K562 (cell line): Measurements from ENCODE around the gene CIAO2B. TPM values are rescaled to one million over a fixed set of nuclear protein-coding genes. Genes with fewer than 3 reads are reported as not detected.

Experiments
- ASH1L ChIP-seq: fragments of 450-650 bp; IDR thresholded peaks from 2 replicates; pipeline ENCODE4 v1.6.1; 2018; ENCODE audit warnings: borderline replicate concordance, mild to moderate bottlenecking, low read depth; ENCODE audit not compliant: partially characterized antibody
- CTBP1 ChIP-seq: fragments of 450-650 bp; IDR thresholded peaks from 2 replicates; pipeline ENCODE4 v1.6.1; 2016; ENCODE audit warnings: borderline replicate concordance
- ELF4 ChIP-seq: fragments of 450-650 bp; formaldehyde crosslinking; IDR thresholded peaks from 2 replicates; pipeline ENCODE4 v1.4.0; 2022; ENCODE audit warnings: missing genetic modification characterization
- FIP1L1 ChIP-seq: fragments of 200-400 bp; formaldehyde crosslinking; IDR thresholded peaks from 2 replicates; pipeline ENCODE4 v1.6.1; 2018; ENCODE audit warnings: mild to moderate bottlenecking, low read depth, low read length; ENCODE audit not compliant: poor library complexity, severe bottlenecking
- FOXJ2 ChIP-seq: fragments of 200-800 bp; sonication (Bioruptor generic); IDR thresholded peaks from 2 replicates; pipeline ENCODE4 v1.6.1; 2016; ENCODE audit warnings: missing genetic modification characterization, missing compliant biosample characterization
- GTF2E2 ChIP-seq: fragments of 200-800 bp; sonication (Bioruptor generic); IDR thresholded peaks from 2 replicates; pipeline ENCODE4 v1.6.1; 2016; ENCODE audit warnings: missing genetic modification characterization, missing compliant biosample characterization
- GTF2F1 ChIP-seq: IDR thresholded peaks from 2 replicates; pipeline ENCODE4 v1.6.1; 2011; ENCODE audit warnings: low read depth, low read length, improper control_type of control experiment
- HEY1 ChIP-seq: fragments of 250-450 bp; sonication (Bioruptor Pico); IDR thresholded peaks from 2 replicates; pipeline ENCODE4 v1.5.0; 2020; ENCODE audit warnings: mild to moderate bottlenecking, moderate library complexity, borderline replicate concordance
- HMG20B ChIP-seq: fragments of 250-450 bp; sonication (Bioruptor Pico); IDR thresholded peaks from 2 replicates; pipeline ENCODE4 v1.5.0; 2021; ENCODE audit warnings: mild to moderate bottlenecking
- HNRNPUL1 ChIP-seq: fragments of 200-400 bp; formaldehyde crosslinking; IDR thresholded peaks from 2 replicates; pipeline ENCODE4 v1.6.1; 2017; ENCODE audit warnings: low read length
- KHSRP ChIP-seq: fragments of 450-650 bp; IDR thresholded peaks from 2 replicates; pipeline ENCODE4 v1.6.1; 2017
- MAZ ChIP-seq, 2 experiments: fragments of 450-650 bp in 1 of 2; sonication (generic) in 1 of 2; formaldehyde crosslinking; IDR thresholded peaks in 1 of 2; conservative IDR thresholded peaks in 1 of 2; 2 replicates each; pipeline versions ENCODE4 v1.4.0 to v1.5.0; 2020; ENCODE audit warnings: mild to moderate bottlenecking in 1 of 2, missing genetic modification reagents in 1 of 2
- TSC22D4 ChIP-seq: fragments of 450-650 bp; IDR thresholded peaks from 2 replicates; pipeline ENCODE4 v1.6.1; 2016; ENCODE audit warnings: missing genetic modification characterization, missing biosample characterization, control low read depth
- polyA plus RNA-seq, 8 experiments: library from polyadenylated mRNA; depleted of rRNA in 4 of 8; stranded (reverse) in 5 of 8; unstranded in 3 of 8; fragments of >200 nt; fragmentation: Nextera tagmentation in 2 of 8; fragmentation: Illumina TruSeq in 1 of 8; extraction: Ambion mirVana in 2 of 8; extraction: Trizol in 1 of 8; gene quantifications; 2 replicates each; pipeline versions ENCODE4 v1.2.1 to v1.2.3, GENCODE V29; 2011 to 2014; ENCODE audit warnings: inconsistent platforms in 1 of 8, missing spikeins in 1 of 8
- total RNA-seq, 7 experiments: library from RNA; depleted of rRNA in 6 of 7; stranded (reverse); fragments of >200 nt in 6 of 7; fragmentation: Illumina TruSeq in 2 of 7; extraction: Trizol in 2 of 7; gene quantifications; 2 replicates each; pipeline versions ENCODE4 v1.2.1 to v1.2.3, GENCODE V29; 2011 to 2021; ENCODE audit warnings: low replicate concordance in 1 of 7
- TF ChIP-seq, protein P1 (sequence below): sonication (generic); formaldehyde crosslinking; IDR thresholded peaks from 2 replicates; pipeline ENCODE4 v1.9.0; 2022; ENCODE audit warnings: mild to moderate bottlenecking, missing genetic modification reagents
- TF ChIP-seq, protein P2 (sequence below): fragments of 450-650 bp; conservative IDR thresholded peaks from 2 replicates; pipeline ENCODE4 v1.6.1; 2016; ENCODE audit warnings: missing genetic modification characterization, low read depth, mild to moderate bottlenecking, control low read depth, missing compliant biosample characterization
- TF ChIP-seq, protein P3 (sequence below): fragments of 200-800 bp; sonication (Bioruptor generic); IDR thresholded peaks from 2 replicates; pipeline ENCODE4 v1.6.1; 2017; ENCODE audit warnings: missing genetic modification characterization, missing compliant biosample characterization
- TF ChIP-seq, protein P4 (sequence below): sonication (generic); formaldehyde crosslinking; IDR thresholded peaks from 2 replicates; pipeline ENCODE4 v1.8.0; 2023; ENCODE audit warnings: mild to moderate bottlenecking, missing genetic modification reagents
- TF ChIP-seq, protein P5 (sequence below): fragments of 450-650 bp; IDR thresholded peaks from 2 replicates; pipeline ENCODE4 v1.6.1; 2016; ENCODE audit warnings: antibody characterized with exemption
- TF ChIP-seq, protein P6 (sequence below): sonication (generic); IDR thresholded peaks from 2 replicates; pipeline ENCODE4 v1.6.1; 2016

CIAO2B gene
- total and polyA plus RNA-seq, 9 of the 15 experiments (the other 6 are each of a cell fraction or from before 2014, with no cell fraction given): 86.8 to 182 (median 113) TPM

DNA sequence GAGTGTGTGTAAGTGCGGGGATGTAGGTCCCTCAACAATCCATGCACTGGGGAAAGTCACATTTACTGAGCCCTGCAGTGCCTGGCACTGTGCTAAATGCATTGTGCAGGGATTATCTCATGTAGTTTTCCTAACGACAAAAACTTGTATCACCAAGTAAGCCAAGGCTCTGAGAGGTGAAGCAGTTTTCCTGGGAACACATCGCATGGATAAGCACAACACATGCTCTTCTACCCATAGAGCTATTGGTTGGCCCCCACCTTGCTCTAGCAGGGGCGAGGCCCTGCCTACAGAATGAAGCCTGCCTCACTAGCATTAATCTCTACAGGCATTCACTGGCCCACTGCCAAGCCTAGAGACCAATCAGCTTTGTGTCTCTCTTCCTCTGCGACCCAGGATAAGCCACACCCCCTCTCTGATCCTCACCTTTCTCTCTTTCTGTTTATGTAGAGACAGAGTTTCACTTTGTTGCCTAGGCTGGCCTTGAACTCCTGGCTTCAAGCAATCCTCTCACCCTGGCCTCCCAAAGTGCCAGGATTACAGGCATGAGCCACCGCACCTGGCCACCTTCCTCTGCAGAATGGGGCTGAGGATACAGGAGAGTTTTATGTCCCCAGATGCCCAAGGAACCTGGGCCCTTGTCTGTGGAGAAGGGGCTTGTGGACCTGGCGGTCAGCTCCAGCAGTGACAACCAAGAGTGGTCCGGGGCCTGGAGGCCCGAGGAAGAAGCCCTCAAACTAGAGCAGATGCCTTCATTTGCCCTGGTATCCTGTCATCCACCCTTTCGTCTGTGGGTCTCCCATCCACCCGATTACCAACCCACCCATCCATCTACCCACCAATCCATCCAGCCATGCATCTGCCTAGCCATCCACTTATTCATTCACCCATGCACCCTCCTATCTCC, 28.3 kb downstream of the CIAO2B start (continued):
- TF ChIP-seq, protein P1, sequence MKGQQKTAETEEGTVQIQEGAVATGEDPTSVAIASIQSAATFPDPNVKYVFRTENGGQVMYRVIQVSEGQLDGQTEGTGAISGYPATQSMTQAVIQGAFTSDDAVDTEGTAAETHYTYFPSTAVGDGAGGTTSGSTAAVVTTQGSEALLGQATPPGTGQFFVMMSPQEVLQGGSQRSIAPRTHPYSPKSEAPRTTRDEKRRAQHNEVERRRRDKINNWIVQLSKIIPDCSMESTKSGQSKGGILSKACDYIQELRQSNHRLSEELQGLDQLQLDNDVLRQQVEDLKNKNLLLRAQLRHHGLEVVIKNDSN: no peak
- TF ChIP-seq, protein P2, sequence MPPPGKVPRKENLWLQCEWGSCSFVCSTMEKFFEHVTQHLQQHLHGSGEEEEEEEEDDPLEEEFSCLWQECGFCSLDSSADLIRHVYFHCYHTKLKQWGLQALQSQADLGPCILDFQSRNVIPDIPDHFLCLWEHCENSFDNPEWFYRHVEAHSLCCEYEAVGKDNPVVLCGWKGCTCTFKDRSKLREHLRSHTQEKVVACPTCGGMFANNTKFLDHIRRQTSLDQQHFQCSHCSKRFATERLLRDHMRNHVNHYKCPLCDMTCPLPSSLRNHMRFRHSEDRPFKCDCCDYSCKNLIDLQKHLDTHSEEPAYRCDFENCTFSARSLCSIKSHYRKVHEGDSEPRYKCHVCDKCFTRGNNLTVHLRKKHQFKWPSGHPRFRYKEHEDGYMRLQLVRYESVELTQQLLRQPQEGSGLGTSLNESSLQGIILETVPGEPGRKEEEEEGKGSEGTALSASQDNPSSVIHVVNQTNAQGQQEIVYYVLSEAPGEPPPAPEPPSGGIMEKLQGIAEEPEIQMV: no peak
- TF ChIP-seq CTBP1: 0 out of 2 replicates have a peak, but pooled peaks have one; percentile 28
- TF ChIP-seq GTF2F1: no peak
- peak; percentile 83 for TF ChIP-seq FOXJ2 (tag)
- TF ChIP-seq, protein P3, sequence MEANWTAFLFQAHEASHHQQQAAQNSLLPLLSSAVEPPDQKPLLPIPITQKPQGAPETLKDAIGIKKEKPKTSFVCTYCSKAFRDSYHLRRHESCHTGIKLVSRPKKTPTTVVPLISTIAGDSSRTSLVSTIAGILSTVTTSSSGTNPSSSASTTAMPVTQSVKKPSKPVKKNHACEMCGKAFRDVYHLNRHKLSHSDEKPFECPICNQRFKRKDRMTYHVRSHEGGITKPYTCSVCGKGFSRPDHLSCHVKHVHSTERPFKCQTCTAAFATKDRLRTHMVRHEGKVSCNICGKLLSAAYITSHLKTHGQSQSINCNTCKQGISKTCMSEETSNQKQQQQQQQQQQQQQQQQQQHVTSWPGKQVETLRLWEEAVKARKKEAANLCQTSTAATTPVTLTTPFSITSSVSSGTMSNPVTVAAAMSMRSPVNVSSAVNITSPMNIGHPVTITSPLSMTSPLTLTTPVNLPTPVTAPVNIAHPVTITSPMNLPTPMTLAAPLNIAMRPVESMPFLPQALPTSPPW (CRISPR knock-in tag): peak; percentile 31; the same call in 1 of the 2 replicates
- TF ChIP-seq HEY1 (CRISPR knock-in tag): no peak
- TF ChIP-seq GTF2E2 (tag): no peak
- TF ChIP-seq ELF4: no peak
- TF ChIP-seq KHSRP: no peak
- TF ChIP-seq, protein P4, sequence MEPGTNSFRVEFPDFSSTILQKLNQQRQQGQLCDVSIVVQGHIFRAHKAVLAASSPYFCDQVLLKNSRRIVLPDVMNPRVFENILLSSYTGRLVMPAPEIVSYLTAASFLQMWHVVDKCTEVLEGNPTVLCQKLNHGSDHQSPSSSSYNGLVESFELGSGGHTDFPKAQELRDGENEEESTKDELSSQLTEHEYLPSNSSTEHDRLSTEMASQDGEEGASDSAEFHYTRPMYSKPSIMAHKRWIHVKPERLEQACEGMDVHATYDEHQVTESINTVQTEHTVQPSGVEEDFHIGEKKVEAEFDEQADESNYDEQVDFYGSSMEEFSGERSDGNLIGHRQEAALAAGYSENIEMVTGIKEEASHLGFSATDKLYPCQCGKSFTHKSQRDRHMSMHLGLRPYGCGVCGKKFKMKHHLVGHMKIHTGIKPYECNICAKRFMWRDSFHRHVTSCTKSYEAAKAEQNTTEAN (CRISPR knock-in tag): no peak
- TF ChIP-seq FIP1L1: no peak
- TF ChIP-seq ASH1L: no peak
- TF ChIP-seq TSC22D4 (tag): no peak
- no peak for TF ChIP-seq HMG20B (CRISPR knock-in tag)
- TF ChIP-seq HNRNPUL1: no peak
- TF ChIP-seq, protein P5, sequence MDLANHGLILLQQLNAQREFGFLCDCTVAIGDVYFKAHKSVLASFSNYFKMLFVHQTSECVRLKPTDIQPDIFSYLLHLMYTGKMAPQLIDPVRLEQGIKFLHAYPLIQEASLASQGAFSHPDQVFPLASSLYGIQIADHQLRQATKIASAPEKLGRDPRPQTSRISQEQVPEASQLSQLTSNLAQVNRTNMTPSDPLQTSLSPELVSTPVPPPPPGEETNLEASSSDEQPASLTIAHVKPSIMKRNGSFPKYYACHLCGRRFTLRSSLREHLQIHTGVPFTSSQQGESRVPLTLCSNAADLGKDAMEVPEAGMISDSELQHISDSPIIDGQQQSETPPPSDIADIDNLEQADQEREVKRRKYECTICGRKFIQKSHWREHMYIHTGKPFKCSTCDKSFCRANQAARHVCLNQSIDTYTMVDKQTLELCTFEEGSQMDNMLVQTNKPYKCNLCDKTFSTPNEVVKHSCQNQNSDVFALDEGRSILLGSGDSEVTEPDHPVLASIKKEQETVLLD: 0 out of 2 replicates have a peak, but pooled peaks have one; percentile 39
- TF ChIP-seq, protein P6, sequence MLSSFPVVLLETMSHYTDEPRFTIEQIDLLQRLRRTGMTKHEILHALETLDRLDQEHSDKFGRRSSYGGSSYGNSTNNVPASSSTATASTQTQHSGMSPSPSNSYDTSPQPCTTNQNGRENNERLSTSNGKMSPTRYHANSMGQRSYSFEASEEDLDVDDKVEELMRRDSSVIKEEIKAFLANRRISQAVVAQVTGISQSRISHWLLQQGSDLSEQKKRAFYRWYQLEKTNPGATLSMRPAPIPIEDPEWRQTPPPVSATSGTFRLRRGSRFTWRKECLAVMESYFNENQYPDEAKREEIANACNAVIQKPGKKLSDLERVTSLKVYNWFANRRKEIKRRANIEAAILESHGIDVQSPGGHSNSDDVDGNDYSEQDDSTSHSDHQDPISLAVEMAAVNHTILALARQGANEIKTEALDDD: peak; percentile 25; the same call in 1 of the 2 replicates
- peak in 1 of 2 experiments; percentile 68; a peak in 1 of 4 replicates for TF ChIP-seq MAZ (CRISPR knock-in tag; conservative IDR thresholded peaks at IDR 0.05 in 1 of 2, IDR thresholded peaks at IDR 0.05 in 1 of 2)
